GM11168 (cell line): Measurements from ENCODE around the gene P4HTM.

Source experiments
- in situ Hi-C: fragments of 300-500 bp; cut with MboI; formaldehyde crosslinking; loops from one replicate; pipeline ENCODE4 v1.12.0; 2022; ENCODE audit warnings: low sequenced_read_pairs; ENCODE audit not compliant: unreplicated experiment

The P4HTM gene

DNA sequence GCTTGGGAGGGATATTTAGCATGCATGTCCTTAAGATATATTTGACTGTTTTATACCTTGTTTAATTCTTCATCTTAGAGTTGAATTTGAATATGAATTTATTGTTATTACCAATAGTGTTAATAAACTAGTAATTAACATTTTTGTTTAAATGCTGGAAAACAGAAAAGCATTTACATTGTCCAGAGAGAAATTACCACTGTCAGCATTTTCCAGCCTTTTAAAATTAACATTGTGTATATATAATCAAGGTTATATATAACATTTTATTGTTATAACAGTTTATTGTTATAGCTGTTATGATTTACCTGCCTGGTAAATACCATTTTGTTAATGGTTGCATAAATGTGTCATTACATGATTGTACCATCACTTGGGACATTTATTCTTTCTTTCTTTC lies 8.0 kb upstream of the P4HTM start:
- in situ Hi-C loops: no loop called here

- in situ Hi-C loops: no loop called here
These were observed 7.4 kb upstream of the P4HTM start for GRCh38 chr3:48982686-48983085.

- in situ Hi-C loops: no loop called here
These were observed 6.9 kb upstream of the P4HTM start for GRCh38 chr3:48983096-48983495.

DNA sequence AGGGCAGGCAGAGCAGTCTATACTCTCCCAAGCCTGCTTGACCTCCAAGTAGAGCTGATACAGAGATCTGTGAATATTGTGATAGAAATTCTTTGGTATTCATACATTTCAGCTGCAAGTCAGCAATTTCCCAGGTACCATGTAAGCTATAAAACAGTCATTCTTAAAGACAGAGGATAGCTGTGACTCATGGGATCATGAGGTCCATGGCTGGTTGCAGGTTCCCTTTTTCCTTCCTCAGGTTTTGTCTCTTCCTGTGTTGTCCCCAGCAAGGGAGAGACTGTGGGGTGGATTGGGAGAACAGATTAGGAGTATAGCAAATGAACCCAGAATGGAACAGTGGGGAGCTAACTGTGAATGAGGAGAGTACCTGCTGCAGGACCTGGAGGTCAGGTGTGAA lies 5.4 kb upstream of the P4HTM start:
- in situ Hi-C loops: no loop called here

- in situ Hi-C loops: no loop called here
These were observed 4.1 kb upstream of the P4HTM start for GRCh38 chr3:48985831-48986376.

GRCh38 chr3:48989126-48989795 lies 780 bp upstream of the P4HTM start:
- in situ Hi-C loops: no loop called here

DNA sequence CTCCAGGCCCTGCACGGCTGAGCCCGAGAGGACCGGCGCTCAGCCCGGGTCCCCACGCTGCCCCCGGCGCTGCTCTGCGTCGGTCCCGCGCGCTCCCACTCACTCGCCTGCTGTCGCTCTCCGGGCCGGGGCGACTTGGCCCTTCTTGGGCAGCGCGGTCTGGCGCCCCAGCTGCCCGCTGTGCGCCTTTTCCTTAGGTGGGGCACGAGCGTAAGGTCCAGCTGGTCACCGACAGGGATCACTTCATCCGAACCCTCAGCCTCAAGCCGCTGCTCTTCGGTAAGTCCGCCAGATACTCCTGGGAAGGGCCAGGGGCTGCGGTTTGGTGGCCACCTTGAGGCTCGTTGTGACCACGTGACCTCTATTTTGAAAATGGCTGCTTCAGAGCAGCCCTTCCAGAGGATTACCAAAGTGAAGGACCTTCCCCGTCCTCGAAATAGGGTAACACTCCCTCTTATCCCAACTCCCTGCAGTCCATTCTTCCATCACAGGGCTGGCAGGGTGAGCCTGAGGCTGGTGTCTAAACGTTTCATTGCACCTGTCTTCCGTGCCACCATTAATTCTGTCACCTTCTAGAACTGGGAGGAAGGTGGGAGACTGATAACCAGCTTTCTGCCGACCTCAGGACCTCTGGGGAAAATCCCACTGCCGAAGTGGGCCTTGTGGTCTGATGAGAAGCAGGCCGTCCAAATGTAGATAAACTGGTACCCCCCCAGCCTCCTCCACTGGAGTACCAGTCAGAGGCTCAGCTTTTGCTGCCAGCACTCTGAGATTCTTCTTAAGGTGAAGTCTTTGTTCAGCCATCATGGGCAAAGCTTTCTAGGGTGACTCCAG lies 812 bp downstream of the P4HTM start:
- in situ Hi-C loops: no loop called here

DNA sequence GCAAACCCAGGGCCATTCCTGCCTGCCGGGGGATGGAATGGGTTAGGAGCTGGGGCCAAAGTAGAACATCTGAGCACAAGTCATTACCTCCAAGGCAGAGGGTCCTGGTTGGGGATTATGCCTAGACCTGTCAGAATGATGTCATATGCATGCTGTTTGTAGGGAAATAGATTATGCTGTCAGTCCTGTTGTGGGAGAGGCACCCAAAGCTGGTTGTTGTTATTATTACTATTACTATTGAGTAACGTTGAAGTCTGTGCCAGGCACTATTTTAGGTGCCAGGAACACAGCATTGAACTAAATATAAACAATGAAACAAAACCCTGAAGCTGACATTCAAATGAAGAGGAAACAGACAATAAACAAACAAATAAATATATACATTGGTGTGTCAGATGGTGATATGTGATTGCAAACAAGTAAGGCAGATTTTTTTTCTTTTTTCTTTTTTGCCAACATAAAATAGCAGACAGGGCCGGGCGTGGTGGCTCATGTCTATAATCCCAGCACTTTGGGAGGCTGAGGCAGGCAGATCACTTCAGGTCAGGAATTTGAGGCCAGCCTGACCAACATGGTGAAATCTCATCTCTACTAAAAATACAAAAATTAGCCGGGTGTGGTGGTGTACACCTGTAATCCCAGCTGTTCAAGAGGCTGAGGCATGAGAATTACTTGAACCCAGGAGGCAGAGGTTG lies 2.0 kb downstream of the P4HTM start:
- in situ Hi-C loops: no loop called here

GRCh38 chr3:48993834-48994233 lies 3.8 kb downstream of the P4HTM start:
- in situ Hi-C loops: no loop called here

GRCh38 chr3:48996640-48997039 lies 6.6 kb downstream of the P4HTM start:
- in situ Hi-C loops: no loop called here

GRCh38 chr3:48997102-48997635 lies 7.1 kb downstream of the P4HTM start:
- in situ Hi-C loops: no loop called here

DNA sequence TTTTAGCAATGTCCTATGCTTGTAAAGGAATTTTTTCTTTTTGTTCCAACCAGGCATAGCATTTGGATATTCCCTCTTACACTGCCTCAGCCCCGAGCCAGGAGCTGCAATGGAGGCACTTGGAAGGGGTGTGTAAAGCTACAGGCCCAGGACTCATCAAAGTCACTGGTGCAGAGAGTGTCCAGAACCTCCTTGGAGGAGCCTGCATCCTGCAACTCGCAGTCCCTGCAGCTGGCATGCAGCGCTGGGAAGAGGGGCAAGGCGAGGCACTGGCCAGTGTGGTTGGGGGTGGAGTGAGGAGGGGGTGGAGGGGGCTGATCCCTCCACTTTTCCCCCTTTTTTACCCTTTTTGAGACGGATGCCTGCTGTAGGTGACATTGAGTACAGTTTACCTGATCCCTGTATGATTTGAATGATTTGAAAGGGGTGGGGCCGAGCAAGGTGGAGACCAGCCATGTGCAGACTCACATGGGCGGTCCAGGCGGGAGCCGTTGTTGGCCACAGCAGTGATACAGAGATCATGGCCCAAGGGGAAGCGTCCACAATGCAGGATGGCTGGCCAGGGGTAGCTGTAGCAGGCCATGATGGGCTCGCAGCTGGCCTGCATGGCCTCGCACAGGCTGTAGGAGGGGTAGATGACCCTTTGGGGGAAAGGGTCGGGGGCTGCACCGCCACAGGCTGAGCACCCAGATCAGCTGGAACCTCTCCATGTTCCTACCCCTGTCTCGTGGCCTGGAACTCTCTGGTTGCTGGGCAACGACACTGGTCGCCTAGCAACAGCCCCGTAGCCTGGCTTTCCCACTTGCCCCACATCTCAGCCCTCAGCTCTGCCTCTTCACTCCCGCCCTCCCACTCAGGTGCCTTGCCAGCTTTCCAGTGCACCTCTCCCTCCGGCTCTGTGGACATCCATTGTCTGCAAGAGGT lies 7.9 kb downstream of the P4HTM start:
- in situ Hi-C loops: no loop called here

GRCh38 chr3:48999085-48999858 lies 9.2 kb downstream of the P4HTM start:
- in situ Hi-C loops: no loop called here

DNA sequence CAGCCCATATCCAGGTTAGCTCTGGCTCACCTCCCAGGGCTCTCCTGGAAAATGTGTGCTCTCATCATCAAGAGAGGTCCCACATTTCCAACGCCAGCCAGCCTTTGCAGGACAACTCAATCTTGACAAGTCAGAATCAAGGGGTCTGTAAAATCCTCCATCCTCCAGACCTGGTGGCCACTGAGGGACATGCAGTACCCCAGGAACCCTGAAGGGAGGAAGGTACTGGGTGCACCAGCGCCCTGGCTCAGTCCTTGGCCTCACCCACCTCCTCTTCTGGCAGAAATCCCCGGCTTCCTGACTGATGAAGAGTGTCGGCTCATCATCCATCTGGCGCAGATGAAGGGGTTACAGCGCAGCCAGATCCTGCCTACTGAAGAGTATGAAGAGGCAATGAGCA lies 11.1 kb downstream of the P4HTM start:
- in situ Hi-C loops: no loop called here

DNA sequence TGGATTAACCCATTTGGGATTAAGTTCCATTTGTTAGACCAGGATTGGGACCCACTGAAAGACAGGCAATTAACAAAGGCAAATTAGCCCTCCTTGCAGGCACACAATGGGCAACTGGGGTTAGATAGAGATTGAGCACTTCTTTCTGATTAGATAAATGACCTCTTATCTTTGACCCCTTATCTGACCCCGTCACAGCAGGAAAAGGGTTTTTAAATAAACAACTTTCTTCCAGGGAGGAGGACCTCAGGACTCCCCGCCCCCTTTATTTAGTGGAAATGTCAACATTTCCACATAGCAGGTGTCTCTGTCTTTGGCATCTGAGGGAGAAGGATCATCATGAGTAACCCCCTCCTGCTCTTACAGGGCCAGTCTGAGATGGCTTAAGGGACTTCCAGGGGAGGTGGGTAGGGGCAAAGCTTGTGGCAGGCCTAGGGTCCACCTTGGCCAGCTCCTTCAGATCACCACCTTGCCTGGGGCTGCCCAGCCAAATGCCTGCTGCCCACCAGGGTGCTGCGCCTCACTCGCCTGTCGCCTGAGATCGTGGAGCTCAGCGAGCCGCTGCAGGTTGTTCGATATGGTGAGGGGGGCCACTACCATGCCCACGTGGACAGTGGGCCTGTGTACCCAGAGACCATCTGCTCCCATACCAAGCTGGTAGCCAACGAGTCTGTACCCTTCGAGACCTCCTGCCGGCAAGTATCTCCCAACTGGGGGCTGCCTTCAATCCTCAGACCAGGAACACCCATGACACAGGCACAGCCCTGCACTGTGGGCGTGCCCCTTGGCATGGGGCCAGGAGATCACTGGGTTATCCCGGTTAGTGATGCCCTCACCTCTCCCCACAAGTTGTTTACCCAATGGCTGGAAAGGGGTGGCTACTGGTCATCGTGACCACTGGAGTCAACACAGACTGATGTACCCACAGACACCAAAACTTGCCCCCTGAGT lies 14.6 kb downstream of the P4HTM start:
- in situ Hi-C loops: no loop called here

DNA sequence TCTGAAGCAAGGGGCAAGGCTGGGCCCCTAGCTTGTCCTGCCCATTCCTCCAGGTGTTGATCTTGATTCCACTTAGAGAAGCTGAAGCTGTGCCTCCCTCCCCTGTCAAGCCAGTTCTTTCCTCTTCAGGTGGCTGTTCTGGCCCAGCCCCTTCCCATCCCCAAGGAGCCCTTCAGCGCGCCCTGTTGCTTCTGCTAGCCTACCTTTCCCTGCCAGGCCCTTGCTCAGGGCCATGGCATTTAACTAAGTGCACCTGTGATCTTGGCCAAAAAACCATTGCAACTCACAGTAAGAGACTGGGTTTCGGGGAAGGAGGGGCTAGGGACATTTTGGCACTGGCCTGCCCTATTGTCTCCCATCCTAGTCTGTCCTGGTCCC lies 15.3 kb downstream of the P4HTM start:
- in situ Hi-C loops: no loop called here

GRCh38 chr3:49005998-49006397 lies 16.0 kb downstream of the P4HTM start:
- in situ Hi-C loops: no loop called here
